Dendritic cell treated with granulocyte-macrophage colony-stimulating factor and Interleukin-4, amounts not matched to agents 40 ng/mL and 50 ng/mL, for 4 days (primary cell): ENCODE results near the gene SLC11A2.

Experiments
- H3K27ac Mint-ChIP-seq: one replicate; pipeline ENCODE4 v1.8.0; 2022; ENCODE audit warnings: mild to moderate bottlenecking, mixed read lengths
- H3K27me3 Mint-ChIP-seq: one replicate; pipeline ENCODE4 v1.8.0; 2022; ENCODE audit warnings: mild to moderate bottlenecking, mixed read lengths
- H3K36me3 Mint-ChIP-seq: one replicate; pipeline ENCODE4 v1.8.0; 2022; ENCODE audit warnings: low read depth, mixed read lengths
- H3K4me1 Mint-ChIP-seq: one replicate; pipeline ENCODE4 v1.8.0; 2022; ENCODE audit warnings: low read depth, mixed read lengths
- H3K4me3 Mint-ChIP-seq: one replicate; pipeline ENCODE4 v1.8.0; 2022; ENCODE audit warnings: mild to moderate bottlenecking, moderate library complexity, mixed read lengths
- H3K9me3 Mint-ChIP-seq: one replicate; pipeline ENCODE4 v1.8.0; 2022; ENCODE audit warnings: mixed read lengths
- intact Hi-C: fragments of 100-400 bp; cut with micrococcal nuclease; formaldehyde crosslinking; loops from one replicate; pipeline ENCODE4 v1.15.0; 2022

The SLC11A2 gene

DNA sequence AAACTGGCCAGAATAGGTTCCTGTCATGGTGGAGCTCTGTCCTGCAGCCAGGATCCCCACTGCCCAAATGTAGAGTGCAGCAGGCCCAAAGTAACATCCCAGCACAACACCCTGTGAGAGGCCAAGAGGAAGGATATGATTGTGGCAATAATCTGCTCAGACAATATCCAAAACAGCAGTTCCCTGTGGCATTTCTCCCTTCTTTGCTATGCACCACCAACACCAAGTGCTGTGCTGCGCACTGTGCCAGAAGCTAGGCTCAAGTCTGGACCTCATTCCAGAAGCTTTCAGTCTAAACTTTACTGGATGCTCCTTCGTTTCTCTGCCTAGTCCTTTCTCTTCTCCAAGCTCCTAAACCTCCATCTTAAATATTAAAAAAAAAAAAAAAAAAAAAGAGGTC is 33.4 kb downstream of the SLC11A2 start:
- H3K36me3 Mint-ChIP-seq = peaks cover 100% of the 10 kb centered on the region
- H3K9me3 Mint-ChIP-seq = no peaks in the 10 kb centered on the region
- intact Hi-C loops = loop anchor here (5.0 kb wide), 1 partner anchor 34 kb away; the partner anchor contains the start of gene SLC11A2
- H3K4me1 Mint-ChIP-seq = peaks cover 28% of the 10 kb centered on the region
- no peak overlapping the region for H3K27ac Mint-ChIP-seq
- no peak overlapping the region for H3K4me3 Mint-ChIP-seq
- H3K27me3 Mint-ChIP-seq = no peaks in the 10 kb centered on the region

- H3K27ac Mint-ChIP-seq = no peak overlapping the region
- H3K4me1 Mint-ChIP-seq = peaks cover 33% of the 10 kb centered on the region
- intact Hi-C loops = loop anchor here (5.0 kb wide), 1 partner anchor 36 kb away; the partner anchor contains the start of gene SLC11A2
- H3K4me3 Mint-ChIP-seq = no peak overlapping the region
- H3K27me3 Mint-ChIP-seq = no peaks in the 10 kb centered on the region
- peaks cover 100% of the 10 kb centered on the region for H3K36me3 Mint-ChIP-seq
- H3K9me3 Mint-ChIP-seq = no peaks in the 10 kb centered on the region
Observed at GRCh38 chr12:50991291-50991690, 34.9 kb downstream of the SLC11A2 start.

- no peaks in the 10 kb centered on the region for H3K27me3 Mint-ChIP-seq
- H3K27ac Mint-ChIP-seq = no peak overlapping the region
- no peak overlapping the region for H3K4me3 Mint-ChIP-seq
- H3K9me3 Mint-ChIP-seq = no peaks in the 10 kb centered on the region
- intact Hi-C loops = loop anchor here (5.0 kb wide), 1 partner anchor 37 kb away; the partner anchor contains the start of gene SLC11A2
- H3K36me3 Mint-ChIP-seq = peaks cover 100% of the 10 kb centered on the region
- peaks cover 33% of the 10 kb centered on the region for H3K4me1 Mint-ChIP-seq
Observed at GRCh38 chr12:50990791-50991190, 35.4 kb downstream of the SLC11A2 start.

GRCh38 chr12:50990147-50990727 is 35.9 kb downstream of the SLC11A2 start:
- no peaks in the 10 kb centered on the region for H3K27me3 Mint-ChIP-seq
- no peaks in the 10 kb centered on the region for H3K9me3 Mint-ChIP-seq
- H3K4me3 Mint-ChIP-seq = no peak overlapping the region
- intact Hi-C loops = loop anchor here (5.0 kb wide), 1 partner anchor 37 kb away; the partner anchor contains the start of gene SLC11A2
- H3K27ac Mint-ChIP-seq = no peak overlapping the region
- peaks cover 99% of the 10 kb centered on the region for H3K36me3 Mint-ChIP-seq
- H3K4me1 Mint-ChIP-seq = peaks cover 33% of the 10 kb centered on the region

DNA sequence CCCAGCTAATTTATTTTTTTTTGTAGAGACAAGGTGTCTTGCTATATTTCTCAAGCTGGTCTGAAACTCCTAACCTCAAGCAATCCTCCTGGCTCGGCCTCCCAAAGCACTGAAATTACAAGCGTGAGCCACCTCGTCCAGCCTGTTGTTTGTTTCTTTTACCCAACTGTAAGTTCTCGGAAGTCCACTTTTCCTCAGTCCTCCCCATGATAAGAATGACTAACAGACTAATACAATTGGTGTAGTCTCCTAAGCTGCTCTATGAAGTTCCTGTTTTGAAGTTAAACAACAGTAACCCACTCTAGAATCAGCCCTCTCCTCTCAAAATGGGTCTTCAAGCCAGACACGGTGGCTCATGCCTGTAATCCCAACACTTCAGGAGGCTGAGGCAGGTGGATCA is 37.3 kb downstream of the SLC11A2 start:
- H3K4me3 Mint-ChIP-seq = no peak overlapping the region
- no peaks in the 10 kb centered on the region for H3K9me3 Mint-ChIP-seq
- no peaks in the 10 kb centered on the region for H3K27me3 Mint-ChIP-seq
- intact Hi-C loops = no loop called here
- peaks cover 95% of the 10 kb centered on the region for H3K36me3 Mint-ChIP-seq
- H3K4me1 Mint-ChIP-seq = peaks cover 33% of the 10 kb centered on the region
- H3K27ac Mint-ChIP-seq = peak overlapping the region; percentile 55

- peaks cover 33% of the 10 kb centered on the region for H3K4me1 Mint-ChIP-seq
- H3K27ac Mint-ChIP-seq = peak overlapping the region; percentile 55
- H3K4me3 Mint-ChIP-seq = no peak overlapping the region
- H3K36me3 Mint-ChIP-seq = peaks cover 94% of the 10 kb centered on the region
- H3K27me3 Mint-ChIP-seq = no peaks in the 10 kb centered on the region
- H3K9me3 Mint-ChIP-seq = no peaks in the 10 kb centered on the region
- intact Hi-C loops = no loop called here
Observed at GRCh38 chr12:50988051-50988450, 38.1 kb downstream of the SLC11A2 start.

GRCh38 chr12:50986966-50987737 is 39.0 kb downstream of the SLC11A2 start:
- Mint-ChIP-seq H3K27me3 (no peaks in the 10 kb centered on the region), H3K9me3 (no peaks in the 10 kb centered on the region), H3K4me1 (peaks cover 25% of the 10 kb centered on the region), H3K4me3 (no peak overlapping the region), H3K36me3 (peaks cover 92% of the 10 kb centered on the region), H3K27ac (no peak overlapping the region)
- intact Hi-C loops = loop anchor here (1.0 kb wide), 2 partner anchors 162 to 222 kb away; no protein-coding TSS in a partner anchor

- Mint-ChIP-seq H3K4me1 (peaks cover 15% of the 10 kb centered on the region), H3K36me3 (peaks cover 89% of the 10 kb centered on the region), H3K9me3 (no peaks in the 10 kb centered on the region), H3K27ac (peak overlapping the region; percentile 57), H3K27me3 (no peaks in the 10 kb centered on the region), H3K4me3 (no peak overlapping the region)
- intact Hi-C loops = no loop called here
Observed at GRCh38 chr12:50985322-50985721, 40.9 kb downstream of the SLC11A2 start.

DNA sequence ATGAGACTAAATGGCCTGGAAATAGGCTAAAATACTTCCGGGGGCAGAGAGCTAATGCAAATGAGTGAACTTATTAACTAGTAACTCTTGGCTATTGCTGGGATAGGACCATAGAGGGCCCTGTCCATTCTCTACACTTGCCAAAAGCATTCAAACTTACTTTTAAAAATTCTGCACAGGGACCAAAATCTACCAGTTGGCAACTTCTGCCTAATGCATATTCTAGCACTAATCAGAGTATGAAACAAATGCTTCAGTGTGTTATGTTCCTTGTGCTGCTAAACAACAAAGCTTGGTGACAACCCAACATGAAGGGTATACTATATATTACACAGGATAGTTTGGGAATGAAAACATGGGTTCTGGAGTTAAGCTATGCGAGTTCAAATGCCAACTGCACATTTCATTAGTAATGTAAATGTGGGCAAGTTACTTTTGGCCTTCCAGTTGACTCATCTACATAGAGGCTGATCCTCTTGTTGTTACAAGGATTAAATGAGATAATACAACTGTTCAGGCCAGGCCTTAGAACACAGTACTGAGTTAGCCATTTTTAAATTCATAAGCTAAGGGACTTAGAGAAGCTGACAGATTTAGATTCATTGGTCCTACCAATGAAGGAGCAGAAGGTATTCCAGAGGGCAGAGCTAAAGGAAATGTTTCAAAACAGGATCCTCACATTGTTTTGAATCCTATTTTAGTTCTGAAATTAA is 41.4 kb downstream of the SLC11A2 start:
- Mint-ChIP-seq H3K9me3 (no peaks in the 10 kb centered on the region), H3K27me3 (no peaks in the 10 kb centered on the region), H3K36me3 (peaks cover 89% of the 10 kb centered on the region), H3K27ac (peak overlapping the region; percentile 57), H3K4me3 (no peak overlapping the region), H3K4me1 (peaks cover 15% of the 10 kb centered on the region)
- intact Hi-C loops = no loop called here

GRCh38 chr12:50981319-50982239 is 44.6 kb downstream of the SLC11A2 start:
- intact Hi-C loops = no loop called here
- Mint-ChIP-seq H3K27me3 (no peaks in the 10 kb centered on the region), H3K4me3 (no peak overlapping the region), H3K36me3 (peaks cover 89% of the 10 kb centered on the region), H3K4me1 (no peaks in the 10 kb centered on the region), H3K9me3 (no peaks in the 10 kb centered on the region), H3K27ac (no peak overlapping the region)

DNA sequence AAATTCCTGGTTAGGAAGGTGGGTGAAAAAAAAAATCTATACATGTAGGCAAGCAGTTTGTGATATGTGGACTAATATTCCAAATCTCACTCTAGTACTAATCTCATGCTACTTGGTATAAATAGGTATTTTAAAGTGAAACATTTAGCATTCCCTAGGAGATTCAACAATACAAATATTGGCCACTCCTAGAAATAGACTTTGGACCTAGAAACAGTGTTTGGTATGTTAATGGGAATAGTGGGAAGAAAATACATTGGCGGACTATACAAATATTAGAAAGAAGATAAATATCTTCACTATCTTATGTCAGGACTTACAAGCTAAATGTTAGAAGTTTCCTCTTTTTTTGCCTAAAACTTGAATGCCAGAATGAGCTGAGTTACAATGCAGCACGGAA is 45.6 kb downstream of the SLC11A2 start:
- H3K27ac Mint-ChIP-seq = no peak overlapping the region
- intact Hi-C loops = no loop called here
- H3K9me3 Mint-ChIP-seq = no peaks in the 10 kb centered on the region
- H3K36me3 Mint-ChIP-seq = peaks cover 89% of the 10 kb centered on the region
- no peaks in the 10 kb centered on the region for H3K4me1 Mint-ChIP-seq
- no peaks in the 10 kb centered on the region for H3K27me3 Mint-ChIP-seq
- H3K4me3 Mint-ChIP-seq = no peak overlapping the region

GRCh38 chr12:50979369-50980052 is 46.7 kb downstream of the SLC11A2 start:
- Mint-ChIP-seq H3K27ac (no peak overlapping the region), H3K9me3 (no peaks in the 10 kb centered on the region), H3K36me3 (peaks cover 91% of the 10 kb centered on the region), H3K27me3 (no peaks in the 10 kb centered on the region), H3K4me1 (no peaks in the 10 kb centered on the region), H3K4me3 (no peak overlapping the region)
- intact Hi-C loops = no loop called here

DNA sequence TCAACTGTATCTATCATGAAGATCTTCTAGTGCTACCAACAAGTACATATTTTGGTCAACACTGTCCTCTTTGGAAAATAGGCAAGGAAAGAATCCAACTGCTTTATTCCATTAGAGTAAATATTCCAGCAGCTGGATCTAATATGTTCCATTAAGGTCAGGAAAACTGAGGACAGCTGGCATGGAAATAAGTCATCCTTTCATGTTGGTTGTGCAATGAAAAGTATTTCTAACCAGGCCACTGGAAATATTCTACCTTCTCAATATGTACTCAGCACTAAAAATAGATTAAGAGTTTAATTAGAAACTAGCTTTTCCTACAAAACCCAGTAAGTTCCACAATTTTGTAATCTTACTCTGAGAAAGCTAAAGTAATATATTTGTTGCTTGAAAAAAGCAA is 54.2 kb downstream of the SLC11A2 start:
- H3K4me3 Mint-ChIP-seq = no peak overlapping the region

More for the DNA sequence above, 54.2 kb downstream of the SLC11A2 start:
- H3K9me3 Mint-ChIP-seq = no peaks in the 10 kb centered on the region
- H3K27ac Mint-ChIP-seq = no peak overlapping the region
- no peaks in the 10 kb centered on the region for H3K27me3 Mint-ChIP-seq
- H3K36me3 Mint-ChIP-seq = peaks cover 98% of the 10 kb centered on the region
- no peaks in the 10 kb centered on the region for H3K4me1 Mint-ChIP-seq
- intact Hi-C loops = no loop called here
